Left renal pelvis (tissue), 4 donors: ENCODE results near the gene CDX1. TPM values are rescaled to one million over a fixed set of nuclear protein-coding genes. Genes with fewer than 3 reads are reported as not detected.
A peak's percentile ranks its signal among the peaks of the same experiment; 100 is the strongest.

ENCODE experiments used
- DNase-seq, 4 donors: peaks; one replicate each; pipeline ENCODE4 v3.0.0-alpha.2; 2013; ENCODE audit warnings: low read depth in 4 of 4, low spot score in 3 of 4
- polyA plus RNA-seq, 4 donors: library from polyadenylated mRNA; unstranded; fragments of 120-200 nt; gene quantifications; one replicate each; pipeline ENCODE4 v1.2.1, GENCODE V29; 2013; ENCODE audit not compliant: insufficient read length in 4 of 4

The CDX1 gene
- polyA plus RNA-seq, 4 donors: 0.10 to 0.73 (median 0.53) TPM

GRCh38 chr5:150202501-150202900, 35.9 kb downstream of the CDX1 start:
- no peak for DNase-seq

DNA sequence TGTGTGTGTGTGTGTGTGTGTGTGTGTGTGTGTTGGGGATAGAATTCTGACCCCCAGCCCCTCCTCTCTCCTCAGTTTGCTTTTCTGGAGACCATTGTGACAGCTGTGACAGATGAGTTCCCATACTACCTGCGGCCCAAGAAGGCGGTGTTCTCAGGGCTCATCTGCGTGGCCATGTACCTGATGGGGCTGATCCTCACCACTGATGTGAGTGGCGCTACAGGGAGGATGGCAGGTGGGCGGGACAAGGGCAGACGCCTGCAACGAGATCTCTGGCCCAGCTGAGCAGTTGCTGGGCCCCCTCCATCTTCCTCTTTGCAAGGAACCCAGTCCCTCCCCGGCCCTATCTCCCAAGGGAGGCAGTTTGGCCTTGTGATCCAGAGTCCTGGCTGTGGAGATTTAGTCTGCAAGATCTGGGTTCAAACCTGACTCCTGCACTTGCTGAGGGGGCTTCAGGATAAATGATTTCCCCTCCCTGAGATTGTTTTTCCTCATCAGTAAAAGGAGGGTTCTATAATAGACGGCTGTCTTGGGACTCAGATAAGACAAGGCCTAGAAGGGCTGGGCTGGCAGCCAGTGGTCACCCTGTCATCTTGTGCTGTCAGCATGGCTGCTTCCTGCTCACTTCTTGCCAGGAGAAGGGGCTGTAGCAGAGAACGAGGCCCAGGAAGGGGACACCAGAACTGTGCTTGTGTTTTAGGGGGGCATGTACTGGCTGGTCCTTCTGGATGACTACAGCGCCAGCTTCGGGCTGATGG, 37.4 kb downstream of the CDX1 start:
- no peak for DNase-seq

DNA sequence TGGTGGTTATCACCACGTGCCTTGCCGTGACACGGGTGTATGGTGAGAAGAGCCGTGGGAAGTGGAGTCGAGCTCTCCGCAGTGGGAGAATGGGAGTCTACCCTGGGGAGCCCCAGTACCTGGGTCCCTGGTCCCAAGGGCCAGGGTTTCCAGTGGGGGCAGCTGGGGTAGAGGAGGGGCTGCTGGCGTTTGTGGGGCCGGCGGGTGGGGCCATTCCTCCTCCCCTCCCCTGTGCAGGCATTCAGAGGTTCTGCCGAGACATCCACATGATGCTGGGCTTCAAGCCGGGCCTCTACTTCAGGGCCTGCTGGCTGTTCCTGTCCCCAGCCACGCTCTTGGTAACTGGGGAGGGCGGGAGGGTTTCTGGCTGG, 38.0 kb downstream of the CDX1 start:
- DNase-seq: no peak

- no peak for DNase-seq
These were observed 39.7 kb downstream of the CDX1 start for GRCh38 chr5:150206098-150206778.

- DNase-seq: no peak
These were observed 40.2 kb downstream of the CDX1 start for GRCh38 chr5:150206779-150207115.

- DNase-seq: no peak
These were observed 41.9 kb downstream of the CDX1 start for GRCh38 chr5:150208187-150209098.

GRCh38 chr5:150209099-150209635, 42.6 kb downstream of the CDX1 start:
- no peak for DNase-seq

- DNase-seq: no peak
These were observed 44.1 kb downstream of the CDX1 start for GRCh38 chr5:150210644-150211043.

- no peak for DNase-seq
These were observed 44.8 kb downstream of the CDX1 start for GRCh38 chr5:150211156-150212030.

DNA sequence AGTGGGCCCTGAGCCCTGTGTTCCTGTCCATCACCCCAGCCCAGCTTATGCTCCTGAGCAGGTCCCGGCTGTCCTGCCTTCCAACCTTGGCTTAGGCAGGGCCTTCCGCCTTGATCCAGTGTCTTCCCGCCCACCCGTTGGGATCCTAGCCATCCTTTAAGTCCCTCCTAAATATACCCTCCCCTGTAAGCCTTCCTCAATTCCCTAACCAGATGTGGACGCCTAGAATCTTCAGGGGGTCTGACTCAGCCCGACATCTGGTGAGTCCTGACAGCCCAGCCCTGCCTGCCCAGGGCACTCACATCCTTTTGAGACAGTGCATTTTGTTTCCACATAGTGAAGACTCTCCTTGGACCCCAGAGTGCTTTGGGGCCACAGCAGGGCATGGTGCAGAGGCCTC, 47.0 kb downstream of the CDX1 start:
- DNase-seq: no peak

- no peak for DNase-seq
These were observed 47.7 kb downstream of the CDX1 start for GRCh38 chr5:150214289-150214688.

- no peak for DNase-seq
These were observed 49.7 kb downstream of the CDX1 start for GRCh38 chr5:150215979-150216944.

- no peak for DNase-seq
These were observed 50.5 kb downstream of the CDX1 start for GRCh38 chr5:150217038-150217437.

DNA sequence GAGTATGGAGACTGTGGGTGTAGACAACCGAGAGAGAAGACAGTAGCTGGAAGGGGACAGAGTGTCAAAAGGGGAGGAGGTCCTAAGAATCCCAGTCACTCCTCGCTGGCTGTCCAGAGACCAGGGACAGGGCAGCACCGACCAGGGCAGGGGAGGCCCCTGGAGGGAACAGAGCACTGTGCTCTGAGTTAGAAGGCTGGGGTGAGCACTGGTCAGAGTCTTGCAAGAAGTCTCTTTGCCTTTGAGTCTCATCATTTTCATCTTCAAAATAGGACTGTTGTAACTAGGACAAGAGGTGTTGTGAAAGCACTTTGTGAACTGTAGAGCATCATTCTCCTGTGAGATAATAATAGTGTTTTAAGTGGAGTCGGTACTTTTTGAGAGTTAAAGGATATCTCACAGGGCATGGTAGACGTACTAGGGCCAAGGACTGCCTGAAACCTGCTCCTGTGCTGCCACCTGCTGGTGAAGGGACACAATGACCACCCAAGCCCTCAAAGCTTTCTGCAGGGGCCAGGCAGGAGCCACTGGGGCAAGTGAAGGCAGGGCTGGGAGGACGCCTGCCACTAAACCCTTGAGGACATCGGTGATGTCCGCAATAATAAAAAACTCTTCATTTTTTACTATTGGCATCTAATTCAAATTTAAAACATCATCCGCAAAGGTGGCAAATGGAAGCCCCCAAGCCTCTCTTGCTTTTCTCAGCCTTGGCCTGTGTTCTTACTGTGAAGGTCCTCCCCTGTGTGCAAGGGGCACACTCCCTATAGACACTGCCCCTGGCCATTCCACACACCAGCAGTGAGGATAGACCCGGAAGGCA, 51.5 kb downstream of the CDX1 start:
- peak; percentile 42 to 66 (median 54) for DNase-seq

DNA sequence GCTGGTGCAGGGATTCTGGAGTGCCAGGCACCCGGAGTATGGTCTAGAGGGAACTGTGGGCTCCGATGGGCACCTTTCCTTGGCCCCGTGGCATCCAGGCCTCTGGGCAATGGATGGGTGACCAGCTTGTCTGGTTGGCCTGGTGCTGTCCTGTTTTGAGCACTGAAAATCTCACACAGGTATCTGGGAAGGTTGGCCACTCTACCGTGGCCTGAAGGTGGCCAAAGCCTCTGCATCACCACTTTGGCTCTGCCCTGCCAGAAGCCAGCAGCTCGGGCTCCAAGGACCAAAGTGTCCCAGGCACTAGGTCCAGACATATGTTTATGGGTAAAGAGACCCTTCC, 52.1 kb downstream of the CDX1 start:
- DNase-seq: no peak

DNA sequence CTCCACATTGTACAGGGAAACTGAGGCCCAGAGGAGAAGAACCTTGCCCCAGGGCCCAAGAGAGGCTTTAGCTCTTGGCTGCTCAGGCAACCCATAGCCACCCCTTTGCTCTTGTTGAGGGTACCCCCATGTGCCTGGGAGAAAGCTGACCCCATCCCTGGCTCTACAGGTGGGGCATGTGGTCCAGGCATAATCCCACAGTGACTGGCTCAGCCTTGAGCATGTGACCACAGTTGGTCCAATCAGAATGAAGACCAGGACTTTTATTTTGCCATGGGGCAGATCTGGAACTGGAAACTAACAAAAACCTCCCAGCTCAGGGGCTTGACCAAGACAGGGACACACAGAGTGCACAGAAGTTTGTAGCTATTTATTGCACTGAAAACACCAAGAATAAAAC, 52.6 kb downstream of the CDX1 start:
- DNase-seq: no peak

DNA sequence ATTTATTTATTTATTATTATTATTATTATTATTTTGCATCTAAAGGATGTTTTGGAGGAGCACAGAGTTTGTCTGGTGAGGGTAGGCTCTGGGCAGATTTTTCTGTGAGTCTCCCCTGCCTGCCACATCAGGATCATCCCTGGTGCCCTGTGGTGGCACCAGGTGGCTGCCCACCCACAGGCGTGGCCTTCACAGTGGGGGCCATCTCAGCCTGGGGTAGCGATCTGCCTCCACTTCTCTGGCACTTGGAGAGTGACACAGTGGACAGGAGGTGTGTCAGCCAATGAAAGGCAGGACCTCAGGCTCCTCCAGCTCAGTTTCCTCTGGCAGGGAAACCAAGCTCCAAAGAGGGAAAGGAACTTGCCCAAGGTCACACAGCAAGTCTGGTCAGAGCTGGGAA, 53.3 kb downstream of the CDX1 start:
- no peak for DNase-seq

DNA sequence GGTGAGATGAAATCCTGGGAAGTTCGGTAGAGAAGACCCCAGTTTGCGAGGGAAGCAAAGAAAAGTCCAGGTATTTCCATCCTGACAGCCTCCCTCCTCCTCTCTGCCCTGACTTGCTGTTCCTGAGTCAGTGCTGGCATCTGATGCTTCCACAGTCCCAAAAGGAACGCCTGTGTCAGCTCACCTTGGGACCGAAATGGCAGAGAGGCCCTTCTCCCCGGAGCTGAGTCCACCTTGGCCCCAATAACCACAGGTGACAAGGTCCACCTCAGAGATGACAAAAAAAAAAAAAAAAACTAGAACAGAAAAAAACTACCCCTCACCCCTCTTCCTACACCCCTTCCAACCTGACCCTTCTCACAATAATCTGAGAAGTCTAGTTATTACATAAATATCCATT, 54.9 kb downstream of the CDX1 start:
- no peak for DNase-seq
